ENCODE data around the gene EFCAB6.

Gene EFCAB6

DNA sequence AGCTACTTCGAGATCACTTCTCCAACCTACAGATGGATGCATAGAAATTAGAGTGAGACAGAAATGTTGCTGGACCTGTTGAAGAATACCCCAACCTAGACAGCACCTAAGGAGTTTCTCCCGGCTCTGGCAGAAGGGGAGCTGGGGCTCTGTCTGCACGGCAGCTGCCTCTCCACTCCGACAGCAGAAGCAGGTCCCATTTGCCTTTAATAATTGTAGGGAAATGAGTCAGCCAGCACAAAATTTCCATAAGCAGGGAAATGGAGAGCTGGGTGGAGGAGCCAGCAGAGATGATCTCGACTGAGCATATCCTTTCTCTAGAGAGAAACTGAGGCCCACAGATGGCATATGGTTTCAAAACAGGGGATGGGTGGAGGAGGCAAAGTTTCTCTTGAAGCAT lies 80.1 kb downstream of the EFCAB6 start:
- no peaks in the 10 kb centered on the region for H3K36me3 ChIP-seq (ENCODE audit: control insufficient read depth, low read length)
- H3K4me3 ChIP-seq (ENCODE audit: low read length) = no peak overlapping the region
- H3K27ac ChIP-seq (ENCODE audit: low read depth, low read length) = no peak overlapping the region
- H3F3A ChIP-seq (ENCODE audit: control insufficient read depth, insufficient read depth) = no peaks in the 10 kb centered on the region
- TF ChIP-seq, protein P1, sequence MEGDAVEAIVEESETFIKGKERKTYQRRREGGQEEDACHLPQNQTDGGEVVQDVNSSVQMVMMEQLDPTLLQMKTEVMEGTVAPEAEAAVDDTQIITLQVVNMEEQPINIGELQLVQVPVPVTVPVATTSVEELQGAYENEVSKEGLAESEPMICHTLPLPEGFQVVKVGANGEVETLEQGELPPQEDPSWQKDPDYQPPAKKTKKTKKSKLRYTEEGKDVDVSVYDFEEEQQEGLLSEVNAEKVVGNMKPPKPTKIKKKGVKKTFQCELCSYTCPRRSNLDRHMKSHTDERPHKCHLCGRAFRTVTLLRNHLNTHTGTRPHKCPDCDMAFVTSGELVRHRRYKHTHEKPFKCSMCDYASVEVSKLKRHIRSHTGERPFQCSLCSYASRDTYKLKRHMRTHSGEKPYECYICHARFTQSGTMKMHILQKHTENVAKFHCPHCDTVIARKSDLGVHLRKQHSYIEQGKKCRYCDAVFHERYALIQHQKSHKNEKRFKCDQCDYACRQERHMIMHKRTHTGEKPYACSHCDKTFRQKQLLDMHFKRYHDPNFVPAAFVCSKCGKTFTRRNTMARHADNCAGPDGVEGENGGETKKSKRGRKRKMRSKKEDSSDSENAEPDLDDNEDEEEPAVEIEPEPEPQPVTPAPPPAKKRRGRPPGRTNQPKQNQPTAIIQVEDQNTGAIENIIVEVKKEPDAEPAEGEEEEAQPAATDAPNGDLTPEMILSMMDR (IDR thresholded peaks at IDR 0.05; ENCODE audit: low read depth, low read length, poor library complexity, severe bottlenecking) = no peak
- no peak for TF ChIP-seq EZH2phosphoT487 (IDR thresholded peaks at IDR 0.05; ENCODE audit: borderline replicate concordance, low read length)
- H3K27me3 ChIP-seq (ENCODE audit: control insufficient read depth, low read length) = peaks cover 4% of the 10 kb centered on the region; the same call in 1 of the 2 replicates
- H3K9me3 ChIP-seq (ENCODE audit: control insufficient read depth, insufficient read depth, low read length) = no peaks in the 10 kb centered on the region
- no peaks in the 10 kb centered on the region for H3K4me1 ChIP-seq (ENCODE audit: control insufficient read depth, low read length)
- H3K9me2 ChIP-seq (replicated peaks; ENCODE audit: control insufficient read depth, low read length) = no peaks in the 10 kb centered on the region
- H4K20me1 ChIP-seq (ENCODE audit: control insufficient read depth, insufficient read depth, low read depth, low read length) = no peaks in the 10 kb centered on the region
- H3K79me2 ChIP-seq (ENCODE audit: control insufficient read depth, low read length) = no peaks in the 10 kb centered on the region
- H3K4me2 ChIP-seq (ENCODE audit: low read length) = no peak overlapping the region

DNA sequence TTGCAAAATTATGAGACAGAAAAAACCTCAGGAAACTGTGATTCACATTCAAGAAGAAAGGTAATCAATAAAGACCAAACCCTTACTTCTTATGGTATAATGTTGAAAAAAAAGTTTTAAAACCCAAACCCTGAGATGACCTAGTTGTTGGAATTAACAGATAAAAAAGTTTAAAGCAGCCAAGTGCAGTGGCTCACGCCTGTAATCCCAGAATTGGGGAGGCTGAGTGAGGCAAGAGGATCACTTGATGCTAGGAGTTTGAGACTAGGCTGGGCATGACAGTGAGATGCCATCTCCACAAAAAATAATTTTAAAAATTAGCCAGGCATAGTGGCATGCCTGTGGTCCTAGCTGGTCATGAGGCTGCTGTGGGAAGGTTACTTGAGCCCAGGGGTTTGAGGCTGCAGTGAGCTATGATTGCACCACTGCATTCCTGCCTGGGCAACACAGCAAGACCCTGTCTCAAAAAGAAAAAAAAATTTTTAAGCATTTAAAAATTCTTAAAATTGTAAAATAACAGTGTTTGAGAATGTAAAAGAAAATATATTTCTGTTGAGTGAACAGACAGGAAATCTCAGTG lies 85.1 kb downstream of the EFCAB6 start:
- no peaks in the 10 kb centered on the region for H3F3A ChIP-seq (ENCODE audit: control insufficient read depth, insufficient read depth)
- no peaks in the 10 kb centered on the region for H3K4me1 ChIP-seq (ENCODE audit: control insufficient read depth, low read length)
- H3K27ac ChIP-seq (ENCODE audit: low read depth, low read length) = no peak overlapping the region
- no peak overlapping the region for H3K4me2 ChIP-seq (ENCODE audit: low read length)
- H3K27me3 ChIP-seq (ENCODE audit: control insufficient read depth, low read length) = peaks cover 4% of the 10 kb centered on the region; the same call in 1 of the 2 replicates
- H3K4me3 ChIP-seq (ENCODE audit: low read length) = no peak overlapping the region
- H3K36me3 ChIP-seq (ENCODE audit: control insufficient read depth, low read length) = no peaks in the 10 kb centered on the region
- no peaks in the 10 kb centered on the region for H3K9me3 ChIP-seq (ENCODE audit: control insufficient read depth, insufficient read depth, low read length)
- H4K20me1 ChIP-seq (ENCODE audit: control insufficient read depth, insufficient read depth, low read depth, low read length) = no peaks in the 10 kb centered on the region
- H3K9me2 ChIP-seq (replicated peaks; ENCODE audit: control insufficient read depth, low read length) = no peaks in the 10 kb centered on the region
- TF ChIP-seq EZH2phosphoT487 (IDR thresholded peaks at IDR 0.05; ENCODE audit: borderline replicate concordance, low read length) = no peak
- TF ChIP-seq, protein P1 (IDR thresholded peaks at IDR 0.05; ENCODE audit: low read depth, low read length, poor library complexity, severe bottlenecking) = no peak
- no peaks in the 10 kb centered on the region for H3K79me2 ChIP-seq (ENCODE audit: control insufficient read depth, low read length)

DNA sequence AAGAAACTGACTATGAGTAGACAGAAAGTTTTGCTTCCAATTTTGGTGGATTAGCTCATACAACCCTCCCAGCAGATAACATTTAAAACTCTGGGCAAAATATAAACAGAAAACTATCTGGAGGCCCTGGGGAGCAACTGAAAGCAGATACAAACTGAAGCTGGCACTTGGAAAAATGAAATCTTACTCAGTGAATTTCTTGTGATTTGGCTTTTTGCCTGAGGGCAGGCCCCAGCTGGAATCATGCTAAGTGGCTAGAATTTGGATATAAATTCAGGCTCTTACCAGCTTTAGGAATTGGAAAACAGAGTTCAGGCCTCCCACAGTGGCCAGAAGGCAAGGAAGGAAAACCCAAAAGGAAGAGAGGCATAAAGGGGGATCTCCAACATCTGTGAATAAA lies 85.8 kb downstream of the EFCAB6 start:
- no peaks in the 10 kb centered on the region for H4K20me1 ChIP-seq (ENCODE audit: control insufficient read depth, insufficient read depth, low read depth, low read length)
- H3K79me2 ChIP-seq (ENCODE audit: control insufficient read depth, low read length) = no peaks in the 10 kb centered on the region
- TF ChIP-seq, protein P1 (IDR thresholded peaks at IDR 0.05; ENCODE audit: low read depth, low read length, poor library complexity, severe bottlenecking) = no peak
- no peak for TF ChIP-seq EZH2phosphoT487 (IDR thresholded peaks at IDR 0.05; ENCODE audit: borderline replicate concordance, low read length)
- peaks cover 3% of the 10 kb centered on the region; the same call in 1 of the 2 replicates for H3K27me3 ChIP-seq (ENCODE audit: control insufficient read depth, low read length)
- no peaks in the 10 kb centered on the region for H3K4me1 ChIP-seq (ENCODE audit: control insufficient read depth, low read length)
- H3K9me2 ChIP-seq (replicated peaks; ENCODE audit: control insufficient read depth, low read length) = no peaks in the 10 kb centered on the region
- H3K36me3 ChIP-seq (ENCODE audit: control insufficient read depth, low read length) = no peaks in the 10 kb centered on the region
- no peaks in the 10 kb centered on the region for H3K9me3 ChIP-seq (ENCODE audit: control insufficient read depth, insufficient read depth, low read length)
- H3K4me2 ChIP-seq (ENCODE audit: low read length) = no peak overlapping the region
- H3K4me3 ChIP-seq (ENCODE audit: low read length) = no peak overlapping the region
- H3F3A ChIP-seq (ENCODE audit: control insufficient read depth, insufficient read depth) = no peaks in the 10 kb centered on the region
- no peak overlapping the region for H3K27ac ChIP-seq (ENCODE audit: low read depth, low read length)

Data from DOHH2 (cell line).